Measurements from ENCODE around the gene PAX6.

PAX6 gene

GRCh38 chr11:31797190-31798056, 13.7 kb downstream of the PAX6 start:
- Histone ChIP-seq H3K27me3 (ENCODE audit: control insufficient read depth in 5 of 5, insufficient read depth in 4 of 5, low read length in 5 of 5) (peaks cover 46 to 59% (median 54%) of the 10 kb centered on the region in 5 donors), H3K4me1 (ENCODE audit: control insufficient read depth in 5 of 5, insufficient read depth in 5 of 5, low read length in 5 of 5) (peaks cover 2 to 22% (median 19%) of the 10 kb centered on the region in 5 donors), H3K4me3 (ENCODE audit: low read depth in 1 of 5, low read length in 5 of 5) (no peak overlapping the region), H3K36me3 (ENCODE audit: control insufficient read depth in 5 of 5, insufficient read depth in 5 of 5, low read length in 5 of 5) (no peaks in the 10 kb centered on the region), H3K9ac (ENCODE audit: low read length in 5 of 5) (no peak overlapping the region), H3K27ac (ENCODE audit: low read depth, low read length) (no peak overlapping the region), H3K9me3 (ENCODE audit: control insufficient read depth in 5 of 5, low read length in 5 of 5) (no peaks in the 10 kb centered on the region)

GRCh38 chr11:31796499-31797189, 14.5 kb downstream of the PAX6 start:
- Histone ChIP-seq H3K36me3 (ENCODE audit: control insufficient read depth in 5 of 5, insufficient read depth in 5 of 5, low read length in 5 of 5) (no peaks in the 10 kb centered on the region), H3K27ac (ENCODE audit: low read depth, low read length) (no peak overlapping the region), H3K9me3 (ENCODE audit: control insufficient read depth in 5 of 5, low read length in 5 of 5) (no peaks in the 10 kb centered on the region), H3K27me3 (ENCODE audit: control insufficient read depth in 5 of 5, insufficient read depth in 4 of 5, low read length in 5 of 5) (peaks cover 46 to 59% (median 50%) of the 10 kb centered on the region in 5 donors), H3K4me1 (ENCODE audit: control insufficient read depth in 5 of 5, insufficient read depth in 5 of 5, low read length in 5 of 5) (peaks cover 2 to 22% (median 19%) of the 10 kb centered on the region in 5 donors), H3K9ac (ENCODE audit: low read length in 5 of 5) (no peak overlapping the region), H3K4me3 (ENCODE audit: low read depth in 1 of 5, low read length in 5 of 5) (no peak overlapping the region)

- H3K27me3 ChIP-seq (ENCODE audit: control insufficient read depth in 5 of 5, insufficient read depth in 4 of 5, low read length in 5 of 5), result peaks cover 39 to 52% (median 43%) of the 10 kb centered on the region in 5 donors
- peaks cover 2 to 22% (median 19%) of the 10 kb centered on the region in 5 donors for H3K4me1 ChIP-seq (ENCODE audit: control insufficient read depth in 5 of 5, insufficient read depth in 5 of 5, low read length in 5 of 5)
- no peaks in the 10 kb centered on the region for H3K36me3 ChIP-seq (ENCODE audit: control insufficient read depth in 5 of 5, insufficient read depth in 5 of 5, low read length in 5 of 5)
- no peak overlapping the region for H3K9ac ChIP-seq (ENCODE audit: low read length in 5 of 5)
- H3K27ac ChIP-seq (ENCODE audit: low read depth, low read length), result no peak overlapping the region
- no peaks in the 10 kb centered on the region for H3K9me3 ChIP-seq (ENCODE audit: control insufficient read depth in 5 of 5, low read length in 5 of 5)
- no peak overlapping the region for H3K4me3 ChIP-seq (ENCODE audit: low read depth in 1 of 5, low read length in 5 of 5)
These were observed 15.2 kb downstream of the PAX6 start for GRCh38 chr11:31795706-31796498.

- H3K27ac ChIP-seq (ENCODE audit: low read depth, low read length), result no peak overlapping the region
- H3K27me3 ChIP-seq (ENCODE audit: control insufficient read depth in 5 of 5, insufficient read depth in 4 of 5, low read length in 5 of 5), result peaks cover 27 to 41% (median 30%) of the 10 kb centered on the region in 5 donors
- peaks cover 2 to 21% (median 19%) of the 10 kb centered on the region in 5 donors for H3K4me1 ChIP-seq (ENCODE audit: control insufficient read depth in 5 of 5, insufficient read depth in 5 of 5, low read length in 5 of 5)
- no peak overlapping the region for H3K9ac ChIP-seq (ENCODE audit: low read length in 5 of 5)
- H3K36me3 ChIP-seq (ENCODE audit: control insufficient read depth in 5 of 5, insufficient read depth in 5 of 5, low read length in 5 of 5), result no peaks in the 10 kb centered on the region
- no peaks in the 10 kb centered on the region for H3K9me3 ChIP-seq (ENCODE audit: control insufficient read depth in 5 of 5, low read length in 5 of 5)
- no peak overlapping the region for H3K4me3 ChIP-seq (ENCODE audit: low read depth in 1 of 5, low read length in 5 of 5)
These were observed 16.6 kb downstream of the PAX6 start for GRCh38 chr11:31794548-31794947.

GRCh38 chr11:31793264-31793663, 17.9 kb downstream of the PAX6 start:
- Histone ChIP-seq H3K36me3 (ENCODE audit: control insufficient read depth in 5 of 5, insufficient read depth in 5 of 5, low read length in 5 of 5) (no peaks in the 10 kb centered on the region), H3K4me3 (ENCODE audit: low read depth in 1 of 5, low read length in 5 of 5) (no peak overlapping the region), H3K27me3 (ENCODE audit: control insufficient read depth in 5 of 5, insufficient read depth in 4 of 5, low read length in 5 of 5) (peaks cover 14 to 28% (median 17%) of the 10 kb centered on the region in 5 donors), H3K9me3 (ENCODE audit: control insufficient read depth in 5 of 5, low read length in 5 of 5) (no peaks in the 10 kb centered on the region), H3K4me1 (ENCODE audit: control insufficient read depth in 5 of 5, insufficient read depth in 5 of 5, low read length in 5 of 5) (peaks cover 0 to 9% (median 6%) of the 10 kb centered on the region in 5 donors), H3K27ac (ENCODE audit: low read depth, low read length) (no peak overlapping the region), H3K9ac (ENCODE audit: low read length in 5 of 5) (no peak overlapping the region)

- no peak overlapping the region for H3K4me3 ChIP-seq (ENCODE audit: low read depth in 1 of 5, low read length in 5 of 5)
- H3K4me1 ChIP-seq (ENCODE audit: control insufficient read depth in 5 of 5, insufficient read depth in 5 of 5, low read length in 5 of 5), result peaks cover 0 to 4% (median 1%) of the 10 kb centered on the region in 5 donors
- peaks cover 9 to 20% (median 11%) of the 10 kb centered on the region in 5 donors for H3K27me3 ChIP-seq (ENCODE audit: control insufficient read depth in 5 of 5, insufficient read depth in 4 of 5, low read length in 5 of 5)
- no peak overlapping the region for H3K9ac ChIP-seq (ENCODE audit: low read length in 5 of 5)
- H3K9me3 ChIP-seq (ENCODE audit: control insufficient read depth in 5 of 5, low read length in 5 of 5), result no peaks in the 10 kb centered on the region
- no peaks in the 10 kb centered on the region for H3K36me3 ChIP-seq (ENCODE audit: control insufficient read depth in 5 of 5, insufficient read depth in 5 of 5, low read length in 5 of 5)
- no peak overlapping the region for H3K27ac ChIP-seq (ENCODE audit: low read depth, low read length)
These were observed 18.7 kb downstream of the PAX6 start for GRCh38 chr11:31792456-31792855.

GRCh38 chr11:31792036-31792435, 19.1 kb downstream of the PAX6 start:
- no peak overlapping the region for H3K9ac ChIP-seq (ENCODE audit: low read length in 5 of 5)
- no peak overlapping the region for H3K4me3 ChIP-seq (ENCODE audit: low read depth in 1 of 5, low read length in 5 of 5)
- peaks cover 0 to 2% (median 0%) of the 10 kb centered on the region in 5 donors for H3K36me3 ChIP-seq (ENCODE audit: control insufficient read depth in 5 of 5, insufficient read depth in 5 of 5, low read length in 5 of 5)
- peaks cover 0 to under 1% (median 0%) of the 10 kb centered on the region in 5 donors for H3K4me1 ChIP-seq (ENCODE audit: control insufficient read depth in 5 of 5, insufficient read depth in 5 of 5, low read length in 5 of 5)
- no peaks in the 10 kb centered on the region for H3K9me3 ChIP-seq (ENCODE audit: control insufficient read depth in 5 of 5, low read length in 5 of 5)
- H3K27ac ChIP-seq (ENCODE audit: low read depth, low read length), result no peak overlapping the region
- H3K27me3 ChIP-seq (ENCODE audit: control insufficient read depth in 5 of 5, insufficient read depth in 4 of 5, low read length in 5 of 5), result peaks cover 5 to 15% (median 7%) of the 10 kb centered on the region in 5 donors

- Histone ChIP-seq H3K9ac (ENCODE audit: low read length in 5 of 5) (no peak overlapping the region), H3K9me3 (ENCODE audit: control insufficient read depth in 5 of 5, low read length in 5 of 5) (no peaks in the 10 kb centered on the region), H3K36me3 (ENCODE audit: control insufficient read depth in 5 of 5, insufficient read depth in 5 of 5, low read length in 5 of 5) (peaks cover 0 to 3% (median 0%) of the 10 kb centered on the region in 5 donors), H3K4me1 (ENCODE audit: control insufficient read depth in 5 of 5, insufficient read depth in 5 of 5, low read length in 5 of 5) (no peaks in the 10 kb centered on the region), H3K4me3 (ENCODE audit: low read depth in 1 of 5, low read length in 5 of 5) (no peak overlapping the region), H3K27ac (ENCODE audit: low read depth, low read length) (no peak overlapping the region), H3K27me3 (ENCODE audit: control insufficient read depth in 5 of 5, insufficient read depth in 4 of 5, low read length in 5 of 5) (peaks cover 0 to 3% (median under 1%) of the 10 kb centered on the region in 5 donors)
These were observed 20.5 kb downstream of the PAX6 start for GRCh38 chr11:31790649-31791048.

GRCh38 chr11:31788085-31788484, 23.0 kb downstream of the PAX6 start:
- H3K27me3 ChIP-seq (ENCODE audit: control insufficient read depth in 5 of 5, insufficient read depth in 4 of 5, low read length in 5 of 5), result peaks cover 0 to 2% (median 0%) of the 10 kb centered on the region in 5 donors
- H3K27ac ChIP-seq (ENCODE audit: low read depth, low read length), result no peak overlapping the region
- peaks cover 0 to 3% (median 0%) of the 10 kb centered on the region in 5 donors for H3K36me3 ChIP-seq (ENCODE audit: control insufficient read depth in 5 of 5, insufficient read depth in 5 of 5, low read length in 5 of 5)
- H3K9me3 ChIP-seq (ENCODE audit: control insufficient read depth in 5 of 5, low read length in 5 of 5), result no peaks in the 10 kb centered on the region
- H3K4me1 ChIP-seq (ENCODE audit: control insufficient read depth in 5 of 5, insufficient read depth in 5 of 5, low read length in 5 of 5), result no peaks in the 10 kb centered on the region
- no peak overlapping the region for H3K9ac ChIP-seq (ENCODE audit: low read length in 5 of 5)
- no peak overlapping the region for H3K4me3 ChIP-seq (ENCODE audit: low read depth in 1 of 5, low read length in 5 of 5)
